MV-4-11 (cell line): ENCODE results near the gene FALEC.
A peak's percentile ranks its signal among the peaks of the same experiment; 100 is the strongest.
"Not testable (repeated sequence)": the region's sequence is repeated elsewhere in the genome, so short reads cannot be mapped to it uniquely, and the experiment has no call there.

Experiments used
- DNase-seq: peaks from one replicate; lab custom pipeline; 2025; lab: John Stamatoyannopoulos, UW

FALEC gene

GRCh38 chr1:150574260-150575071 is 58.9 kb downstream of the FALEC start:
- no peak for DNase-seq

DNA sequence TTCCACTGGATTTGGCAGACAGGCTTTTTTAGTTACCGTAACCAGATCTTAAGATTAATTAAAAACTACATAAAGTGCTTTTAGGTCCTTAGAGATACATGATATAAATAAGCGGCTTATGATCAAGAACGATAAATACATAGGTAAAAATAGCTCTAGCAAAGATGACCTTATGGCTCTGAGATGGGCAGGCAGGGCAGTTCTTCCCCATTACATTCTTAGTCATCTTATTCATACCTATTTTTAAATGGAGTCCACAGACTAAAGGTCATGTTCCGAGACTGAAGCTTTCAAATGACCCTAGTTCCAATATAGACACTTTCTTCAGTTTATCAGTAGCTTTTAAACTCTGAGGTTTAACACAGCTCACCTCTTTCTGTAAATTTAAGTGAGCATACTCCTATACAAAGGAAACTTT is 59.5 kb downstream of the FALEC start:
- DNase-seq: no peak

DNA sequence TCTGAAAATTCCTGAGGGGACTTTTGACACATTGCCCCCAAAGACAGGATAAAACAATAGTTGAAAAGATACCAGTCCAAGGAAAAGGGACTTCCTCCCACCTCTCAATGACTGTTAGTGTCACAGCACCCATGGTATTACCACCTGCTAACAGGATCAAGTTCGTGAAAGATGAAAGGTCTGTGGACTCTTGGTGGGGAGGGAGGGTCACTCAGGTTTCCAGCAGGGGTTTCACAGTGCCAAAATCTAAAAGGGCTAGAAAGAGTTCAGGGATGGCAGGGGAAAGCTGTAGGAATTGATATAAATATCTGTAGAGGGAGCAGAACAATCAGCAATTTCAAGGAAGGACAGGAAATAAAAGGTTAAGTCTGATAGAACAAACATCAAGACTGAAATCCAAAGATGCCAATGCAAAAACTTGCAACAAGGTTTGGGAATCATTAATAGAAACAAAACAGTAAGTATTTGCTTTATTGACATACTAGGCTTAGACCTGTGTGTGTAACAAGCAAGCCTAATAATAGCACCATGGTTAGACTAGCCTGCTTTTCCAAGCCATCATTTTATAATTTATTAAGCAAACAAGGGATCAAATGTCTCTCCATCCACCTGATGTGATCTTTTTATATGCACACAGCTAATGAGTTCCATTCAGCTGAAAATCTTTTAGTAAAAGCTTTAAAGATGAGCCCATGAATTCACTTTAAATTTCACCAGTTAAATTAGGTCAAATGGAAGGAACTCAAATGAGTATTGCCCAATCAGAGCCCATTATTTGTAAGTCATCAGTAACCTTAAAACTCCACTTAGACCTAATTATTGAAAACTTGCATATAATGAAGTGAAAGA is 60.2 kb downstream of the FALEC start:
- no peak for DNase-seq

DNA sequence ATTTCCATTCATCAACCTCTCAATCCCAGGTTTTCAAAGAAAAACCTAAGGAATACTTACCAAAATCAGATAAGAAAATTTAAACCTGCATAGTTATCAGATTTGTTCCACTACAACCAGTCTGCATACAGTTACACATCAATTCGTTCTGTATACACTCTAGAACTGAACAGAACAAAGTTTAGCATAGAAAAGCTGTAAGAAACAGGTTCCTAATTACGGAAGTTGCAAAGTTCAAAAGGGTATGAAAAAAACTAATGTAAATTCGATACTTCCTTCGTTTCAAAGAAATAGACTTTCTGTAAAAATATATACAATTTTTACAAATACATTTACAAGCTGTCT is 60.8 kb downstream of the FALEC start:
- DNase-seq: no peak

DNA sequence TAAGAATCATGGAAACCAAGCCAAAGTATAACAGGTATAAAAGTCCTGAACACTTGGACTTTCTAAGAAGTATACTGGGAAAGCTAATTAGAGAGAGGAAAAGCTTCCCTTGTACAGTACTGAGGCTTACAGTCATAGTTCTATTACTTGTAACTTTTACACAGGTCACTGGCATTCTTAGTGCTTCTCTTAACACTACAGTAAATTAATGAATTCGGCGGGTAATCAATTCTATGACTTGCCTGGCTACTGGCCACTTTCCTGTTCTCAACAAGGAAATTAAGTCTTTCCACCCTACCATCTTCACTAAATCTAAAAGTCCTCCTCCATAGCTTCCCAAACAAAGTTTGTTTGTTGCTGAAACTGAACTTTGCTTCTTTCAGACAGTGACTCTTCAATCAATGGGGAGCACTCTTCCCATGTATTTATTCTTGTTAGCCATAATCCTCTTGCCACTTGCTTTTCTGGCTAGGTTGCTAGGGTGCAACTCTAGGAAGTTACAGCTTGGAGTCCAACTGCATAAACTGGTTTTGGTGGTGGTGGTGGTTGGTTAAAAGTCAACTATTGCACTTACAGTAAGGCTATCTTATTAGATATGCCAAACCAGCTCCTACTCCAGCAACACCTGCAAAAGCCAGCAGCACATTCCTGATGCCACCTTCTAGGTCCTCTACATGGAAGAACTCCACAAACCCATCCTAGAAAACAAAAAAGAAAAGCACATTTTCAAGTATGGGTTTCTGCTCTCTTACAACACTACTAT is 61.4 kb downstream of the FALEC start:
- no peak for DNase-seq

GRCh38 chr1:150577557-150578271 is 62.2 kb downstream of the FALEC start:
- DNase-seq: no peak

DNA sequence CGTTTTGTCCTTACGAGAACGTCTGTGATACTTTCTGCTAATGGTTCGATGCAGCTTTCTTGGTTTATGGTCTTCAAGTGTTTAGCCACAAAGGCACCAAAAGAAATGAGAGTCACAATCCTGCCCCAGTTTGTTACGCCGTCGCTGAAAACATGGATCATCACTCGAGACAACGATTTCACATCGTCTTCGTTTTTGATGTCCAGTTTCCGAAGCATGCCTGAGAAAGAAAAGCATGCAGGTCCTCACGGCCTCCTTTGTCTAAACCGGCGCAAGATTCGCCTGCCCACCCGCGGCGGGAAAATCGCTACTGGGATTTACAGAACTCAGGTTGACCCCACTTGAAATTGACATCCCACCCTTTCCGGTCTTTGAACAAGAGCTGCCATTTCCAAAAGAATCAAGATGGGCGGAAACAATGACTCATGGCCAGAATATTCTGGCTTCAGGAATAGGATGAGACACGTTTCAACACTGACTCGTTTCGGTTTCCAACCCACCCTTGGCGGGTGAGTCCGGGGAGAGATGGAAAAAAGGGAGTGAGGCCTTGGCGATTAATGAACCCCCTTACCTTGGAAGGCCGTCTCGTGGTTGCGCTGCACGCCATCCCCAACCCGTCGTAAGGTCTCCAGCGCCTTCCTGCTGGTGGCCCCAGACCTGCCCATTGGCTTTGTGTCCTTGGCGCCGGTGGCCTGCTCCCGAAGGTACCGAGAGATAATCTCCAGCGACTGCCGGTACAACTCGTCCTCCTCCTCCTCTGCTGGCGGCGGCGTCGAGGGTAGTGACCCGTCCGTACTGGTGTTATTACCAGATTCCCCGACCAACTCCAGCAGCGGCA is 62.9 kb downstream of the FALEC start:
- peak; percentile 71 for DNase-seq

DNA sequence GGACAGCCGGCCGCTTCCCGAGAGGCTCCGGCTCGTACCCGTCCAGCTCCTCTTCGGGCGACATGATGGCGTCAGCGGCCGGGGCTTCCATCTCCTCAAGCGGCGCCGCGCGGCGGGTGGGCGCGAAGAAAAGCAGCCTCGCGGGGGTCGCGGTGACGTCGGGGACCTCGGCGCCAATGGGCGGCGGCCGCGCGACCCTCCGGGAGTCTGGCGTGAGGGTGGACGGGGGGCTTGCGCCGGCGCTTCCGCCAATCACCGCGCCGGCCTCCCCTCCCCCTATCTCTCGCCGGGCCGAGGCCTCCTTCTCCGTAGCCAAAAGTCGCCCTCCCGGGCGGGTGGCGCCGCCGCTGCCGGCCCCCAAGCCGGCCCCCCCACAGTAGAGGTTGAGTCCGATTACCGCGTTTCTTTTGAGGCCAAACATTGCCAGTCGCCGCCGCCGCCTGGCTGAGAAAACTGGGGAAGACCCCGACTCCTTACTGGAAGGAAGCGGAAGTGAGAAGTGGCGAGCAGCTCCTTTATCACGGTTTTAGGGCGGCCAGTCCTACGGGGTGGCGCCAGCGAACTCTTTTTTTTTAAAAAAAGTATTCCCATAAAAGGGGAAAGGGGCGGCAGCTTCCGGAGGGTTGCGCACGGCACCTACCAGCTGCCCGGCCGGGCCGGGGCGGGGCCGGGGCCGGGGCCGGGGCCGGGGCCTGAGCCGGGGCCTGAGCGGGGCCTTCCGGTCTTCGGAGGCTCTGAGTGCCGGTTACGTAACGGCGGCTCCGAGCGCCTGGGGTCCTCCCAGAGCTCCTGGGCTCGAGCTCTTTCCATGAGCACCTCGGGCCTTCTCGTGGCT is 63.8 kb downstream of the FALEC start, which contains the start of gene MCL1:
TSS of gene MCL1 (minus strand) at position 501 of the 835 bp plus-strand sequence. CDS start at position 421, 80 bp downstream.
- peak; percentile 96 for DNase-seq

GRCh38 chr1:150579945-150580642 is 64.5 kb downstream of the FALEC start:
- DNase-seq: no peak

- not testable (repeated sequence) for DNase-seq
These were observed 65.4 kb downstream of the FALEC start for GRCh38 chr1:150580966-150581365.

- DNase-seq: not testable (repeated sequence)
These were observed 65.9 kb downstream of the FALEC start for GRCh38 chr1:150581437-150581836.

DNA sequence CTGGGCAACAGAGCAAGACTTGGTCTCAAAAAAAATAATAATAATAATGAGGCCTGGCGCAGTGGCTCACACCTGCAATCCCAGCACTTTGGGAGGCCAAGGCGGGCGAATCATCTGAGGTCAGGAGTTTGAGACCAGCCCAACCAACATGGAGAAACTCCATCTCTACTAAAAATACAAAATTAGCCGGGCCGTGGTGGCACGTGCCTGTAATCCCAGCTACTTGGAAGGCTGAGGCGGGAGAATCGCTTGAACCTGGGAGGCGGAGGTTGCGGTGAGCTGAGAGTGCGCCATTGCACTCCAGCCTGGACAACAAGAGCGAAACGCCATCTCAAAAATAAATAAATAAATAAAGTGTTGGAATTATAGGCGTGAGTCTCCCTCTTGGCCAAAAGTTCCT is 66.4 kb downstream of the FALEC start:
- DNase-seq: not testable (repeated sequence)

- DNase-seq: no peak
These were observed 66.8 kb downstream of the FALEC start for GRCh38 chr1:150582371-150582770.
